OCI-LY7 (cell line): ENCODE data around the gene RABEP1.

Experiments used
- EZH2phosphoT487 ChIP-seq: fragments of 200-600 bp; sonication (generic); IDR thresholded peaks from 2 replicates; pipeline ENCODE4 v1.6.1; 2018; ENCODE audit warnings: low read depth, borderline replicate concordance, mild to moderate bottlenecking, mixed run types, antibody characterized with exemption, low read length, moderate library complexity, mixed read lengths
- TF ChIP-seq, protein P1 (sequence below): fragments of 200-600 bp; sonication (generic); conservative IDR thresholded peaks from 2 replicates; pipeline ENCODE4 v1.5.1; 2014; ENCODE audit warnings: mild to moderate bottlenecking, antibody characterized with exemption, low read length, moderate library complexity, mixed read lengths

DNA sequence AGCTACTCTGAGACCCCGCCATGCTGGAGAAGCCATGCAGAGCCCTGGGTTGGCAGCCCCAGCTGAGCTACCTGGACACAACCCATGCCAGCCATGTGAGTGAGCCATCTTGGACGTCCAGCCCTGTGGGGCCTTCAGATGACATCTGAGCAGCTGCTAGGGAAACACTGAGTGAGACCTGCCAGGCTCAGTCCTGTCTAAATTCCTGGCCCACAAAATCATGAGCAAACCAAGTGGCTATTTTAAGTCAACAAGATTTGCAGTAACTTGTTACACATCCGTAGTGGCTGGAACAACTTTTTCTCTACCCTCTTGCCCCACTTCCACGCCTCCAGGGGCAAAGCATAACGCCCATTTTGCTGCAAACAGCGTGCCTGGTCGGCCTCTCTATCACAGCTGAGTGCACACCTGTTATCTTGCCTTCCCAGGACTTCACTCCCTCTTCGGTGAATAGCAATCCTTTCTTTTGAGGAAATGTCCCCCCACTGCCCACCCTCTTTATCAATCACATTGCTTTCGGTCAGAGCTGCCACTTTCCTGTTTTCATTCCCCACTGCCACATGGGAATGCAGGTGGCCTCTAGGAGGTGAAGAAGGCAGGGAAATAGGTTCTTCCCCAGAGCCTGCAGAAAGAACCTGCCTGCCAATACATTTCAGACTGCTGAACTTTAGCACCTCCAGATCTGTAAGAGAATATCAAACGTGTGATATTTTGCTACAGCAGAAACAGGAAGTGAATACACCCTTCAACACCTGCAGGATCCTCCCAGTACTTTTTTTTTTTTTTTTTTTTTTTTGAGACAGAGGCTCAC lies 40.0 kb upstream of the RABEP1 start:
- TF ChIP-seq, protein P1, sequence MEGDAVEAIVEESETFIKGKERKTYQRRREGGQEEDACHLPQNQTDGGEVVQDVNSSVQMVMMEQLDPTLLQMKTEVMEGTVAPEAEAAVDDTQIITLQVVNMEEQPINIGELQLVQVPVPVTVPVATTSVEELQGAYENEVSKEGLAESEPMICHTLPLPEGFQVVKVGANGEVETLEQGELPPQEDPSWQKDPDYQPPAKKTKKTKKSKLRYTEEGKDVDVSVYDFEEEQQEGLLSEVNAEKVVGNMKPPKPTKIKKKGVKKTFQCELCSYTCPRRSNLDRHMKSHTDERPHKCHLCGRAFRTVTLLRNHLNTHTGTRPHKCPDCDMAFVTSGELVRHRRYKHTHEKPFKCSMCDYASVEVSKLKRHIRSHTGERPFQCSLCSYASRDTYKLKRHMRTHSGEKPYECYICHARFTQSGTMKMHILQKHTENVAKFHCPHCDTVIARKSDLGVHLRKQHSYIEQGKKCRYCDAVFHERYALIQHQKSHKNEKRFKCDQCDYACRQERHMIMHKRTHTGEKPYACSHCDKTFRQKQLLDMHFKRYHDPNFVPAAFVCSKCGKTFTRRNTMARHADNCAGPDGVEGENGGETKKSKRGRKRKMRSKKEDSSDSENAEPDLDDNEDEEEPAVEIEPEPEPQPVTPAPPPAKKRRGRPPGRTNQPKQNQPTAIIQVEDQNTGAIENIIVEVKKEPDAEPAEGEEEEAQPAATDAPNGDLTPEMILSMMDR = no peak
- TF ChIP-seq EZH2phosphoT487 = no peak
